MM.1S (cell line): ENCODE data around the gene LRG1.

Experiments used
- DNase-seq: peaks from one replicate; pipeline ENCODE4 v3.0.0-alpha.2; 2015
- H2AFZ ChIP-seq: fragments of 300-600 bp; sonication (generic); 2 replicates; pipeline ENCODE4 v1.6.0; 2016; ENCODE audit warnings: antibody characterized with exemption, low read length
- H3F3A ChIP-seq: fragments of 300-600 bp; sonication (generic); 2 replicates; pipeline ENCODE4 v1.6.1; 2016; ENCODE audit warnings: mild to moderate bottlenecking, antibody characterized with exemption, low read length, moderate library complexity, mixed read lengths; ENCODE audit not compliant: insufficient read depth
- H3K27ac ChIP-seq: fragments of 300-600 bp; sonication (generic); 2 replicates; pipeline ENCODE4 v1.5.1; 2016; ENCODE audit warnings: mild to moderate bottlenecking, low read length
- H3K27me3 ChIP-seq: fragments of 300-600 bp; sonication (generic); replicated peaks from 2 replicates; pipeline ENCODE4 v1.6.0; 2016; ENCODE audit warnings: low read length; ENCODE audit not compliant: insufficient read depth
- H3K36me3 ChIP-seq: fragments of 300-600 bp; sonication (generic); replicated peaks from 2 replicates; pipeline ENCODE4 v1.6.1; 2016; ENCODE audit warnings: mild to moderate bottlenecking, low read length, mixed read lengths; ENCODE audit not compliant: insufficient read depth
- H3K4me1 ChIP-seq: fragments of 300-600 bp; sonication (generic); 2 replicates; pipeline ENCODE4 v1.6.1; 2016; ENCODE audit warnings: low read length, mixed read lengths
- H3K4me2 ChIP-seq: fragments of 300-600 bp; sonication (generic); 2 replicates; pipeline ENCODE4 v1.6.0; 2016; ENCODE audit warnings: low read depth, low read length
- H3K4me3 ChIP-seq: fragments of 300-600 bp; sonication (generic); 2 replicates; pipeline ENCODE4 v1.5.1; 2016; ENCODE audit warnings: low read length, mixed read lengths
- H3K79me2 ChIP-seq: fragments of 300-600 bp; sonication (generic); 2 replicates; pipeline ENCODE4 v1.6.1; 2016; ENCODE audit warnings: mixed run types, low read length, mixed read lengths
- H3K9ac ChIP-seq: fragments of 300-600 bp; sonication (generic); 2 replicates; pipeline ENCODE4 v1.6.1; 2016; ENCODE audit warnings: low read length, mixed read lengths
- H3K9me2 ChIP-seq: fragments of 300-600 bp; sonication (generic); replicated peaks from 2 replicates; pipeline ENCODE4 v1.6.1; 2016; ENCODE audit warnings: mild to moderate bottlenecking, low read length, mixed read lengths; ENCODE audit not compliant: insufficient read depth
- H3K9me3 ChIP-seq: fragments of 300-600 bp; sonication (generic); replicated peaks from 2 replicates; pipeline ENCODE4 v1.6.1; 2016; ENCODE audit warnings: mild to moderate bottlenecking, low read length, mixed read lengths; ENCODE audit not compliant: insufficient read depth
- H4K20me1 ChIP-seq: fragments of 300-600 bp; sonication (generic); 2 replicates; pipeline ENCODE4 v1.6.1; 2016; ENCODE audit warnings: mild to moderate bottlenecking, low read length, moderate library complexity, mixed read lengths; ENCODE audit not compliant: insufficient read depth
- CTCF ChIP-seq: fragments of 300-600 bp; sonication (generic); IDR thresholded peaks from 2 replicates; pipeline ENCODE4 v1.5.1; 2016; ENCODE audit warnings: antibody characterized with exemption, low read length, mixed read lengths
- EZH2 ChIP-seq: fragments of 300-600 bp; sonication (generic); optimal IDR thresholded peaks from 2 replicates; pipeline ENCODE3; 2017; ENCODE audit warnings: low read depth, mild to moderate bottlenecking, antibody characterized with exemption, low read length, mixed read lengths
- EZH2phosphoT487 ChIP-seq: fragments of 300-600 bp; sonication (generic); IDR thresholded peaks from 2 replicates; pipeline ENCODE4 v1.6.1; 2018; ENCODE audit warnings: antibody characterized with exemption, low read length

LRG1 gene

GRCh38 chr19:4586691-4587090 is 46.9 kb upstream of the LRG1 start:
- H3K4me2 ChIP-seq: no peak overlapping the region
- no peak overlapping the region for H3K4me3 ChIP-seq
- H3K36me3 ChIP-seq: no peaks in the 10 kb centered on the region
- no peaks in the 10 kb centered on the region for H3K79me2 ChIP-seq
- no peak overlapping the region for H3K27ac ChIP-seq
- peaks cover 95% of the 10 kb centered on the region for H3K27me3 ChIP-seq
- no peak overlapping the region for H3K9ac ChIP-seq
- no peak for TF ChIP-seq EZH2phosphoT487
- no peak for TF ChIP-seq CTCF
- TF ChIP-seq EZH2: no peak
- DNase-seq: no peak
- no peak overlapping the region for H2AFZ ChIP-seq
- no peaks in the 10 kb centered on the region for H4K20me1 ChIP-seq
- no peaks in the 10 kb centered on the region for H3K9me2 ChIP-seq
- H3K9me3 ChIP-seq: no peaks in the 10 kb centered on the region
- no peaks in the 10 kb centered on the region for H3K4me1 ChIP-seq
- H3F3A ChIP-seq: no peaks in the 10 kb centered on the region

GRCh38 chr19:4586245-4586644 is 46.4 kb upstream of the LRG1 start:
- no peaks in the 10 kb centered on the region for H3K79me2 ChIP-seq
- TF ChIP-seq CTCF (no peak), EZH2 (no peak), EZH2phosphoT487 (no peak)

GRCh38 chr19:4585556-4585955 is 45.7 kb upstream of the LRG1 start:
- no peaks in the 10 kb centered on the region for H3F3A ChIP-seq

More at GRCh38 chr19:4586245-4586644, 46.4 kb upstream of the LRG1 start:
- Histone ChIP-seq H3F3A (no peaks in the 10 kb centered on the region), H3K27me3 (peaks cover 92% of the 10 kb centered on the region), H3K27ac (no peak overlapping the region), H3K4me3 (no peak overlapping the region), H2AFZ (no peak overlapping the region), H3K9me3 (no peaks in the 10 kb centered on the region), H3K36me3 (no peaks in the 10 kb centered on the region), H4K20me1 (no peaks in the 10 kb centered on the region), H3K4me2 (no peak overlapping the region), H3K4me1 (no peaks in the 10 kb centered on the region), H3K9me2 (no peaks in the 10 kb centered on the region), H3K9ac (no peak overlapping the region)
- DNase-seq: no peak

More at GRCh38 chr19:4585556-4585955, 45.7 kb upstream of the LRG1 start:
- DNase-seq: no peak
- Histone ChIP-seq H3K27me3 (peaks cover 89% of the 10 kb centered on the region), H3K36me3 (no peaks in the 10 kb centered on the region), H3K79me2 (no peaks in the 10 kb centered on the region), H3K4me1 (no peaks in the 10 kb centered on the region), H3K9ac (no peak overlapping the region), H3K27ac (no peak overlapping the region), H3K9me3 (no peaks in the 10 kb centered on the region), H3K4me3 (no peak overlapping the region), H3K9me2 (no peaks in the 10 kb centered on the region), H4K20me1 (no peaks in the 10 kb centered on the region), H3K4me2 (no peak overlapping the region), H2AFZ (no peak overlapping the region)
- TF ChIP-seq EZH2: no peak
- TF ChIP-seq EZH2phosphoT487: no peak
- TF ChIP-seq CTCF: no peak
